ENCODE results near the gene SPEF2.

DNA sequence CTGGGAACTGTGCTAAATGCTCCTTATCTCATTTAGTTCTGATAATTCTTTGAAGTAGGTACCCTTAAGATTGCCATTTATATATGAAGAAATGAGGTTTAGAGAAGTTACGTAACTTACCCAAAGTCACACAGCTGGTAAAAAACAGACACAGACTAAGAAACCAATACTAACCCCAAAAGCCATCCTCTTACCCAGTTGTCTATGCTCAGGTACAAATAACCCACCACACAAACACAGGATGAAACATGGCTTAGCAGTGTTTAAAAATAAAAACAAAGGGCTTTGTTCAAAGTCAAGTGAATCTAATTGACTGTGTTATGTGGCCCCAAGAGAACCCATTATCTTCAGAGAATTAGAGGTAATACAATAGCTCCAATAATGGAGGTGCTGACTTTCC, 202.0 kb downstream of the SPEF2 start:
- TF ChIP-seq EZH2 (IDR thresholded peaks at IDR 0.05; ENCODE audit: insufficient read depth, low read length) = no peak
- TF ChIP-seq, protein P1, sequence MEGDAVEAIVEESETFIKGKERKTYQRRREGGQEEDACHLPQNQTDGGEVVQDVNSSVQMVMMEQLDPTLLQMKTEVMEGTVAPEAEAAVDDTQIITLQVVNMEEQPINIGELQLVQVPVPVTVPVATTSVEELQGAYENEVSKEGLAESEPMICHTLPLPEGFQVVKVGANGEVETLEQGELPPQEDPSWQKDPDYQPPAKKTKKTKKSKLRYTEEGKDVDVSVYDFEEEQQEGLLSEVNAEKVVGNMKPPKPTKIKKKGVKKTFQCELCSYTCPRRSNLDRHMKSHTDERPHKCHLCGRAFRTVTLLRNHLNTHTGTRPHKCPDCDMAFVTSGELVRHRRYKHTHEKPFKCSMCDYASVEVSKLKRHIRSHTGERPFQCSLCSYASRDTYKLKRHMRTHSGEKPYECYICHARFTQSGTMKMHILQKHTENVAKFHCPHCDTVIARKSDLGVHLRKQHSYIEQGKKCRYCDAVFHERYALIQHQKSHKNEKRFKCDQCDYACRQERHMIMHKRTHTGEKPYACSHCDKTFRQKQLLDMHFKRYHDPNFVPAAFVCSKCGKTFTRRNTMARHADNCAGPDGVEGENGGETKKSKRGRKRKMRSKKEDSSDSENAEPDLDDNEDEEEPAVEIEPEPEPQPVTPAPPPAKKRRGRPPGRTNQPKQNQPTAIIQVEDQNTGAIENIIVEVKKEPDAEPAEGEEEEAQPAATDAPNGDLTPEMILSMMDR (IDR thresholded peaks at IDR 0.05; ENCODE audit: insufficient read depth, low read depth, low read length) = no peak

Data from astrocyte (in vitro differentiated cells and primary cell).